ENCODE measurements around the gene AP5Z1. TPM values are rescaled to one million over a fixed set of nuclear protein-coding genes. Genes with fewer than 3 reads are reported as not detected.

Gene AP5Z1
- total and polyA plus RNA-seq, 11 donors: 8.4 to 31.9 (median 13.4) TPM

DNA sequence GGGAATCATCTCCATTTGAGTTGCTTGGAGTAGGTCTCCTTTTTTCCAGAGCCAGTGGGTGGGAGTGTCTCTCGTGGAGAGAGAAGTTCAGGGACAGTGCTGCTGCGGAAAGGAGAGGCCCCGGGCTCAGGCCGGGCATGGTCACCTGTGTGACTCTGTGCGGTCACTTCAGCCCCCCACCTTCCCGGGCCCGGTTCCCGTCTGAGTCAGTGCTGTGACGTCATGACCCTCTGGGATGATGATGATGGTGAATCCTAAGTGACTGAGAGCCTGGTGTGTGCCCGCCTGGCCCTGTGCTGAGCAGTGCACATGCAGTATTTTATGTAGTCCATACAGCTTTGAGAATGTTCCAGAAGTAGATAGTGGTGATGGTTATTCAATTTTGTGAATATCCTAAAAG, 32.6 kb upstream of the AP5Z1 start:
- intact Hi-C loops (cut with DNase I): no loop called here
- no peaks in the 10 kb centered on the region for H3K27me3 ChIP-seq
- peaks cover 0 to 33% (median 28%) of the 10 kb centered on the region in 9 donors for H3K36me3 ChIP-seq
- H3K4me1 ChIP-seq: peaks cover 12 to 72% (median 62%) of the 10 kb centered on the region in 12 donors
- no peaks in the 10 kb centered on the region for H3K9me3 ChIP-seq
- H3K4me3 ChIP-seq: no peak overlapping the region
- peak overlapping the region in 2 of 12 donors; percentile 90 to 95 for H3K27ac ChIP-seq
- DNase-seq: no peak
- TF ChIP-seq, protein P1, sequence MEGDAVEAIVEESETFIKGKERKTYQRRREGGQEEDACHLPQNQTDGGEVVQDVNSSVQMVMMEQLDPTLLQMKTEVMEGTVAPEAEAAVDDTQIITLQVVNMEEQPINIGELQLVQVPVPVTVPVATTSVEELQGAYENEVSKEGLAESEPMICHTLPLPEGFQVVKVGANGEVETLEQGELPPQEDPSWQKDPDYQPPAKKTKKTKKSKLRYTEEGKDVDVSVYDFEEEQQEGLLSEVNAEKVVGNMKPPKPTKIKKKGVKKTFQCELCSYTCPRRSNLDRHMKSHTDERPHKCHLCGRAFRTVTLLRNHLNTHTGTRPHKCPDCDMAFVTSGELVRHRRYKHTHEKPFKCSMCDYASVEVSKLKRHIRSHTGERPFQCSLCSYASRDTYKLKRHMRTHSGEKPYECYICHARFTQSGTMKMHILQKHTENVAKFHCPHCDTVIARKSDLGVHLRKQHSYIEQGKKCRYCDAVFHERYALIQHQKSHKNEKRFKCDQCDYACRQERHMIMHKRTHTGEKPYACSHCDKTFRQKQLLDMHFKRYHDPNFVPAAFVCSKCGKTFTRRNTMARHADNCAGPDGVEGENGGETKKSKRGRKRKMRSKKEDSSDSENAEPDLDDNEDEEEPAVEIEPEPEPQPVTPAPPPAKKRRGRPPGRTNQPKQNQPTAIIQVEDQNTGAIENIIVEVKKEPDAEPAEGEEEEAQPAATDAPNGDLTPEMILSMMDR (IDR thresholded peaks at IDR 0.05): no peak
- no peak for TF ChIP-seq POLR2A (IDR thresholded peaks at IDR 0.05)
- ATAC-seq: no peak
- WGBS, 4 donors: 89 to 93% (median 91%) methylated on average over 10 of the region's 10 CpGs

DNA sequence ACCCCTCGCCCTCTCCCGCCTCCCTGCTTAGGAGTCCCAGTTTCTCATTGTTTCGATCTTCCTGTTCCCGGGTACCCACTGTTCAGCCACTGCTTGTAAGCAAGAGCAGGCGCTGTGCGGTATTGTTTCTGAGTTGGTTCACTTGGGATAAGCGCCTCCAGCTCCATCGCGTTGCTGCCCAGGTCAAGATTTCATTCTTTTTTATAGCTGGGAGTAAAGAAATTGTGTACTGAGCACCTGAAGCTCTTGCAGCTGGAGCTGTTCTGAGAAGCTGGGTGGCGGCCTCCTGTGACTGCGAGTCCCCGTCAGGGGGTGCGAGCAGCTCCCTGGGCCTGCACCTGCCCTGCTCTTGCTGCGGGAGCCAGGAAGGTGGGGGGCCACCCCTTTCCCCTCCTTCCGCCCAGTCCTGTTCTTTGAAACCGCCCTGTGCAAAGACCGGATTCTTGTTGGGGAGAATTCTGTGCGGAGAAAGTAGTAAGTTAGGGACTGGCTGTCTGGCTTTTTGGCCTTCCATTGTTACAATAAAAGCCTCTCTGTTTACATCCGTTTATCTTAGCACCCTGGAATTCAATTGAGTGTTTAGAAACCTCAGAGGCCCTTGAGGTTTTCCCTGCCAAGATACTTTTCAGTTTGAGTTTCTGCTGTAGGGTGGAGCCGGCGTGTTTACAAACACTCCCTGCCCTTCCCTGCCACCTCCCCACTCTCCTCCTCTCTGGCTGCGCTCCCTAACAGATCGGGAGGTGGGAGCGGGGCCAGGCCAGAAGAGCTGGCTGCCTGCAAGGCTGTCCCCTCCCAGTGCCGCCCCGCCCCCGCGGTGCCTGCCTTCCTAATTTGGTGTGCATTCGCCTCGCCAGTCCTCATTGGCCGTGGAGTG, 30.8 kb upstream of the AP5Z1 start:
- H3K9me3 ChIP-seq: no peaks in the 10 kb centered on the region
- H3K27me3 ChIP-seq: no peaks in the 10 kb centered on the region
- DNase-seq (peak; percentile 98 to 100 (median 100)), ATAC-seq (peak; percentile 93 to 96 (median 94))
- 13 to 17% (median 14%) methylated on average over 31 of the region's 31 CpGs for WGBS, 4 donors
- peak overlapping the region in 9 of 12 donors; percentile 29 to 53 (median 39) for H3K4me3 ChIP-seq
- peaks cover 12 to 69% (median 52%) of the 10 kb centered on the region in 12 donors for H3K4me1 ChIP-seq
- intact Hi-C loops (cut with DNase I): loop anchor here in 7 of 10 donors (1.0 to 5.0 kb wide), 9 partner anchors 20 to 117 kb away; partner anchors contain the start of gene FOXK1 (in 4 of the 7)
- H3K27ac ChIP-seq: peak overlapping the region; percentile 67 to 95 (median 91)
- TF ChIP-seq POLR2A (IDR thresholded peaks at IDR 0.05): peak in 1 of 2 donors; percentile 21
- TF ChIP-seq, protein P1 (IDR thresholded peaks at IDR 0.05): no peak
- peaks cover 0 to 44% (median 28%) of the 10 kb centered on the region in 9 donors for H3K36me3 ChIP-seq

GRCh38 chr7:4745265-4745919, 30.0 kb upstream of the AP5Z1 start:
- peaks cover 12 to 65% (median 48%) of the 10 kb centered on the region in 12 donors for H3K4me1 ChIP-seq
- no peaks in the 10 kb centered on the region for H3K27me3 ChIP-seq
- peak overlapping the region; percentile 67 to 95 (median 91) for H3K27ac ChIP-seq
- ATAC-seq (no peak), DNase-seq (no peak)
- TF ChIP-seq, protein P1 (IDR thresholded peaks at IDR 0.05): no peak
- TF ChIP-seq POLR2A (IDR thresholded peaks at IDR 0.05): no peak
- intact Hi-C loops (cut with DNase I): loop anchor here in 7 of 10 donors (1.0 to 5.0 kb wide), 9 partner anchors 21 to 118 kb away; partner anchors contain the start of gene FOXK1 (in 4 of the 7)
- peak overlapping the region in 9 of 12 donors; percentile 29 to 53 (median 38) for H3K4me3 ChIP-seq
- H3K9me3 ChIP-seq: no peaks in the 10 kb centered on the region
- 16 to 28% (median 21%) methylated on average over 10 to 18 of the region's 18 CpGs for WGBS, 4 donors
- H3K36me3 ChIP-seq: peaks cover 0 to 44% (median 28%) of the 10 kb centered on the region in 9 donors

Data from heart left ventricle (tissue), 16 donors.